Neural progenitor cell (in vitro differentiated cells): Measurements from ENCODE around the gene SMIM1. TPM values are rescaled to one million over a fixed set of nuclear protein-coding genes. Genes with fewer than 3 reads are reported as not detected.

ENCODE experiments used
- DNase-seq: peaks from one replicate; pipeline ENCODE4 v3.0.0-alpha.2; 2016; ENCODE audit warnings: low spot score
- H2AFZ ChIP-seq: fragments of 200-600 bp; sonication (generic); replicated peaks from 2 replicates; pipeline ENCODE4 v1.6.1; 2016; ENCODE audit warnings: antibody characterized with exemption
- H3F3A ChIP-seq: fragments of 200-600 bp; sonication (generic); 2 replicates; pipeline ENCODE4 v1.6.1; 2016; ENCODE audit warnings: antibody characterized with exemption, low read depth
- H3K27ac ChIP-seq: fragments of 200-600 bp; sonication (generic); 2 replicates; pipeline ENCODE4 v1.5.1; 2016; ENCODE audit warnings: mild to moderate bottlenecking
- H3K27me3 ChIP-seq: fragments of 200-600 bp; sonication (generic); 2 replicates; pipeline ENCODE4 v1.6.1; 2016; ENCODE audit warnings: mild to moderate bottlenecking, moderate library complexity
- H3K36me3 ChIP-seq: fragments of 200-600 bp; sonication (generic); 2 replicates; pipeline ENCODE4 v1.5.1; 2016
- H3K4me1 ChIP-seq: fragments of 200-600 bp; sonication (generic); 2 replicates; pipeline ENCODE4 v1.6.1; 2016; ENCODE audit warnings: mixed run types
- H3K4me2 ChIP-seq: fragments of 200-600 bp; sonication (generic); 2 replicates; pipeline ENCODE4 v1.6.1; 2016
- H3K4me3 ChIP-seq: fragments of 200-600 bp; sonication (generic); 2 replicates; pipeline ENCODE4 v1.5.1; 2016
- H3K79me2 ChIP-seq: fragments of 200-600 bp; sonication (generic); 2 replicates; pipeline ENCODE4 v1.6.1; 2016; ENCODE audit warnings: low read depth
- H3K9ac ChIP-seq: fragments of 200-600 bp; sonication (generic); 2 replicates; pipeline ENCODE4 v1.6.1; 2016
- H3K9me3 ChIP-seq: fragments of 200-600 bp; sonication (generic); 2 replicates; pipeline ENCODE4 v1.5.1; 2016; ENCODE audit warnings: low read depth
- H4K20me1 ChIP-seq: fragments of 200-600 bp; sonication (generic); 2 replicates; pipeline ENCODE4 v1.6.1; 2016; ENCODE audit warnings: low read depth
- H3K27ac Mint-ChIP-seq: 3 replicates; pipeline ENCODE4 v1.8.0; 2021; ENCODE audit warnings: mixed read lengths
- H3K27me3 Mint-ChIP-seq: 2 replicates; pipeline ENCODE4 v1.8.0; 2022; ENCODE audit warnings: low read depth, mild to moderate bottlenecking, inconsistent platforms, moderate library complexity, mixed read lengths; ENCODE audit not compliant: insufficient read depth
- H3K36me3 Mint-ChIP-seq: 3 replicates; pipeline ENCODE4 v1.8.0; 2021; ENCODE audit warnings: mixed read lengths
- H3K4me1 Mint-ChIP-seq: 3 replicates; pipeline ENCODE4 v1.8.0; 2021; ENCODE audit warnings: mixed read lengths
- H3K4me3 Mint-ChIP-seq: 3 replicates; pipeline ENCODE4 v1.8.0; 2021; ENCODE audit warnings: mild to moderate bottlenecking, moderate library complexity, mixed read lengths
- H3K9me3 Mint-ChIP-seq: 3 replicates; pipeline ENCODE4 v1.8.0; 2020; ENCODE audit warnings: mixed read lengths
- CTCF ChIP-seq: fragments of 200-600 bp; sonication (generic); IDR thresholded peaks from 2 replicates; pipeline ENCODE4 v1.5.1; 2017; ENCODE audit warnings: antibody characterized with exemption, mild to moderate bottlenecking
- EZH2 ChIP-seq: fragments of 200-600 bp; sonication (generic); IDR thresholded peaks from 2 replicates; pipeline ENCODE4 v1.6.1; 2017; ENCODE audit warnings: antibody characterized with exemption, mild to moderate bottlenecking, moderate library complexity
- EZH2phosphoT487 ChIP-seq: fragments of 200-600 bp; sonication (generic); IDR thresholded peaks from 2 replicates; pipeline ENCODE4 v1.6.1; 2017; ENCODE audit warnings: antibody characterized with exemption
- total RNA-seq: library from RNA; depleted of rRNA; stranded (reverse); fragments of >200 nt; gene quantifications from 2 replicates; pipeline ENCODE4 v1.2.3, GENCODE V29; 2015; ENCODE audit warnings: low replicate concordance

Gene SMIM1
- total RNA-seq, 1 donor from 2014 or later, result not detected

GRCh38 chr1:3742439-3743298, 29.9 kb upstream of the SMIM1 start:
- Mint-ChIP-seq H3K9me3 (no peaks in the 10 kb centered on the region), H3K36me3 (peaks cover 10% of the 10 kb centered on the region), H3K4me3 (no peak overlapping the region), H3K27me3 (peaks cover 6% of the 10 kb centered on the region), H3K27ac (no peak overlapping the region), H3K4me1 (peaks cover 16% of the 10 kb centered on the region)
- TF ChIP-seq CTCF (no peak), EZH2phosphoT487 (no peak), EZH2 (no peak)
- H3K4me1 ChIP-seq, result peaks cover 11% of the 10 kb centered on the region
- H3F3A ChIP-seq, result no peaks in the 10 kb centered on the region
- no peaks in the 10 kb centered on the region for H3K36me3 ChIP-seq
- H3K9me3 ChIP-seq, result no peaks in the 10 kb centered on the region
- H3K4me3 ChIP-seq, result no peak overlapping the region
- peaks cover 39% of the 10 kb centered on the region for H4K20me1 ChIP-seq
- H3K9ac ChIP-seq, result no peak overlapping the region
- H3K27ac ChIP-seq, result no peak overlapping the region
- no peak for DNase-seq
- no peak overlapping the region for H3K4me2 ChIP-seq
- peaks cover 17% of the 10 kb centered on the region for H3K79me2 ChIP-seq
- H3K27me3 ChIP-seq, result no peaks in the 10 kb centered on the region
- H2AFZ ChIP-seq, result no peak overlapping the region

DNA sequence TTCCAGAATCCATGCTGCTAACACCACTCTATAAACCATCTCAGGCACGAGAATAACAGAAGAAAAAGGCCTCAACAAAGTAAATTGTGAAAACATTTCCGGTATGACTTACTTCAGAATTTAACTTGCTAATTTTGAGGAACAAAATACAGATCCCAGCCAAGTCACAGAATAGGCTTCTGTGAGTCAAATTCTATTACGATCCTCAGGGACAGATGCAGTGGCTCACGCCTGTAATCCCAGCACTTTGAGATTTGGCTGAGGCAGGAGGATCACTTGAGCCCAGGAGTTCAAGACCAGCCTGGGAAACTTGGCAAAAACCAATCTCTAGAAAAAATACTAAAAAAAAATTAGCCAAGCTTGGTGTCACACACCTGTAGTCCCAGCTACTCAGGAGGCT, 29.1 kb upstream of the SMIM1 start:
- Histone ChIP-seq H3K79me2 (peaks cover 17% of the 10 kb centered on the region), H3F3A (no peaks in the 10 kb centered on the region), H3K9ac (no peak overlapping the region), H3K27me3 (peaks cover 5% of the 10 kb centered on the region), H2AFZ (no peak overlapping the region), H3K4me3 (no peak overlapping the region), H3K36me3 (no peaks in the 10 kb centered on the region), H4K20me1 (peaks cover 36% of the 10 kb centered on the region), H3K4me1 (peaks cover 11% of the 10 kb centered on the region), H3K9me3 (no peaks in the 10 kb centered on the region), H3K4me2 (no peak overlapping the region), H3K27ac (no peak overlapping the region)
- no peak for DNase-seq
- peaks cover 10% of the 10 kb centered on the region for H3K36me3 Mint-ChIP-seq
- no peaks in the 10 kb centered on the region for H3K9me3 Mint-ChIP-seq
- no peak overlapping the region for H3K27ac Mint-ChIP-seq
- H3K27me3 Mint-ChIP-seq, result peaks cover 6% of the 10 kb centered on the region
- H3K4me1 Mint-ChIP-seq, result peaks cover 16% of the 10 kb centered on the region
- peak overlapping the region; percentile 20 for H3K4me3 Mint-ChIP-seq
- TF ChIP-seq EZH2phosphoT487, result no peak
- TF ChIP-seq EZH2, result no peak
- TF ChIP-seq CTCF, result no peak

GRCh38 chr1:3743826-3744225, 28.7 kb upstream of the SMIM1 start:
- Histone ChIP-seq H3K27ac (no peak overlapping the region), H3F3A (no peaks in the 10 kb centered on the region), H4K20me1 (peaks cover 36% of the 10 kb centered on the region), H3K9ac (no peak overlapping the region), H3K4me3 (no peak overlapping the region), H3K4me1 (peaks cover 11% of the 10 kb centered on the region), H3K27me3 (peaks cover 9% of the 10 kb centered on the region), H3K79me2 (peaks cover 17% of the 10 kb centered on the region), H3K4me2 (no peak overlapping the region), H3K36me3 (no peaks in the 10 kb centered on the region), H3K9me3 (no peaks in the 10 kb centered on the region), H2AFZ (no peak overlapping the region)
- Mint-ChIP-seq H3K27ac (no peak overlapping the region), H3K9me3 (no peaks in the 10 kb centered on the region), H3K4me3 (no peak overlapping the region), H3K27me3 (peaks cover 6% of the 10 kb centered on the region), H3K4me1 (peaks cover 16% of the 10 kb centered on the region), H3K36me3 (peaks cover 10% of the 10 kb centered on the region)
- no peak for DNase-seq
- no peak for TF ChIP-seq CTCF
- TF ChIP-seq EZH2phosphoT487, result no peak
- no peak for TF ChIP-seq EZH2
